ENCODE results near the gene SMIM8. TPM values are rescaled to one million over a fixed set of nuclear protein-coding genes. Genes with fewer than 3 reads are reported as not detected.

The SMIM8 gene
- total RNA-seq, 2 experiments from 2014 or later = 5.4 TPM

DNA sequence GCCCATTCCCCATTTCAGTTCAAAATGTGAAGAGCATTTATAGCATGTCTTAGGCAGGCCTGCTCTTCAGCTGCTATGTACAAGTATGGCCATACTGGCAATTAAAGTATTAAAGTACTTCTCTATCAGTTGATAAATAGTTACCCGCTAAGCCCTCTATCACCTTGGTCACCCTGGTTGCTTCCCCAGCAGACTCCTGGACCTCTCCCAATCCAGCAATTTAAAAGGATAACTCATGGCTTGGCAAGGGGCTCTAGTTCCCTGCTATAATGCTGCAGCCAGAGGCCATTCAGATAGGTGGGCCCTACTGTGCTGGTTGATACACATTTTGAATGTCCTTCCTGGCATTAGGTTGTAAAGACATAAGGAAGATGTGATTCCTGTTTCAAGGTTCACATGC is 29.2 kb downstream of the SMIM8 start:
- Histone ChIP-seq H3K4me1 (ENCODE audit: insufficient read depth, low read length) (no peaks in the 10 kb centered on the region), H3K27me3 (ENCODE audit: control insufficient read depth in 1 of 2, insufficient read depth in 2 of 2, low read length in 2 of 2) (no peaks in the 10 kb centered on the region), H3K36me3 (ENCODE audit: insufficient read depth, low read length) (no peaks in the 10 kb centered on the region), H3K4me3 (ENCODE audit: low read length) (no peak overlapping the region), H3K27ac (ENCODE audit: low read depth in 1 of 2, low read length in 2 of 2) (no peak overlapping the region), H3K9me3 (ENCODE audit: control insufficient read depth in 1 of 2, insufficient read depth in 1 of 2, low read length in 2 of 2) (no peaks in the 10 kb centered on the region)
- ChIA-PET POLR2A (no interaction called here), CTCF (no interaction called here)
- TF ChIP-seq, protein P1, sequence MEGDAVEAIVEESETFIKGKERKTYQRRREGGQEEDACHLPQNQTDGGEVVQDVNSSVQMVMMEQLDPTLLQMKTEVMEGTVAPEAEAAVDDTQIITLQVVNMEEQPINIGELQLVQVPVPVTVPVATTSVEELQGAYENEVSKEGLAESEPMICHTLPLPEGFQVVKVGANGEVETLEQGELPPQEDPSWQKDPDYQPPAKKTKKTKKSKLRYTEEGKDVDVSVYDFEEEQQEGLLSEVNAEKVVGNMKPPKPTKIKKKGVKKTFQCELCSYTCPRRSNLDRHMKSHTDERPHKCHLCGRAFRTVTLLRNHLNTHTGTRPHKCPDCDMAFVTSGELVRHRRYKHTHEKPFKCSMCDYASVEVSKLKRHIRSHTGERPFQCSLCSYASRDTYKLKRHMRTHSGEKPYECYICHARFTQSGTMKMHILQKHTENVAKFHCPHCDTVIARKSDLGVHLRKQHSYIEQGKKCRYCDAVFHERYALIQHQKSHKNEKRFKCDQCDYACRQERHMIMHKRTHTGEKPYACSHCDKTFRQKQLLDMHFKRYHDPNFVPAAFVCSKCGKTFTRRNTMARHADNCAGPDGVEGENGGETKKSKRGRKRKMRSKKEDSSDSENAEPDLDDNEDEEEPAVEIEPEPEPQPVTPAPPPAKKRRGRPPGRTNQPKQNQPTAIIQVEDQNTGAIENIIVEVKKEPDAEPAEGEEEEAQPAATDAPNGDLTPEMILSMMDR (IDR thresholded peaks at IDR 0.05) = no peak
- H3K27ac Mint-ChIP-seq = no peak overlapping the region
- DNase-seq (no peak), ATAC-seq (ENCODE audit: poor library complexity) (no peak)
- H3K4me1 Mint-ChIP-seq (ENCODE audit: low read depth) = no peaks in the 10 kb centered on the region
- no peaks in the 10 kb centered on the region for H3K9me3 Mint-ChIP-seq
- intact Hi-C loops (cut with DNase I, micrococcal nuclease) = no loop called here
- peaks cover under 1% of the 10 kb centered on the region for H3K36me3 Mint-ChIP-seq (ENCODE audit: low read depth)
- H3K27me3 Mint-ChIP-seq = no peaks in the 10 kb centered on the region
- no peak overlapping the region for H3K4me3 Mint-ChIP-seq

DNA sequence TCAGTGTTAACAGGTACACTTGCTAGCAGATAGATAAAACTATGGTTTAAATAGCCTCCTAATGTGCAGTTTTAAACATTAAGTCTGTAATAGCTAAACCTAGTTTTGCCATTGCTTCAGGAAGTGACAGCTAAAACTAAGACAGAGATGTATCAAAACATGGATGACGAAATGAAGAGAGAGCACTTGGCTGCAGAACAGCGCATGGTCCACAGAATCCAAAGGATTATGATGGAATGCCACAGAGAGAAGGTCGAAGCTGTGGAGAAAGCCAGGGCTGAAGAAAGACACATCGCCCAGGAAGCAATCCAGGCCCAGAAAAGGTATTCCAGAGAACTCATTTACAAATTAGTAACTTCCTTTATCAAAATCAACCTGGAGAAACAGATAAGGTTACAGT is 33.8 kb downstream of the SMIM8 start:
- no peaks in the 10 kb centered on the region for H3K4me1 ChIP-seq (ENCODE audit: insufficient read depth, low read length)
- no peak overlapping the region for H3K4me3 Mint-ChIP-seq
- no peaks in the 10 kb centered on the region for H3K4me1 Mint-ChIP-seq (ENCODE audit: low read depth)
- H3K4me3 ChIP-seq (ENCODE audit: low read length) = no peak overlapping the region
- intact Hi-C loops (cut with DNase I, micrococcal nuclease) = no loop called here
- peaks cover 4% of the 10 kb centered on the region for H3K36me3 Mint-ChIP-seq (ENCODE audit: low read depth)
- H3K9me3 Mint-ChIP-seq = no peaks in the 10 kb centered on the region
- no peak overlapping the region for H3K27ac Mint-ChIP-seq
- ChIA-PET POLR2A (no interaction called here), CTCF (no interaction called here)
- no peaks in the 10 kb centered on the region for H3K27me3 Mint-ChIP-seq
- H3K36me3 ChIP-seq (ENCODE audit: insufficient read depth, low read length) = no peaks in the 10 kb centered on the region
- H3K9me3 ChIP-seq (ENCODE audit: control insufficient read depth in 1 of 2, insufficient read depth in 1 of 2, low read length in 2 of 2) = no peaks in the 10 kb centered on the region
- H3K27ac ChIP-seq (ENCODE audit: low read depth in 1 of 2, low read length in 2 of 2) = no peak overlapping the region
- TF ChIP-seq, protein P1 (IDR thresholded peaks at IDR 0.05) = no peak
- no peaks in the 10 kb centered on the region for H3K27me3 ChIP-seq (ENCODE audit: control insufficient read depth in 1 of 2, insufficient read depth in 2 of 2, low read length in 2 of 2)
- ATAC-seq (ENCODE audit: poor library complexity) = no peak
- no peak for DNase-seq

GRCh38 chr6:87357479-87358196 is 35.2 kb downstream of the SMIM8 start:
- H3K9me3 Mint-ChIP-seq = no peaks in the 10 kb centered on the region
- TF ChIP-seq, protein P1 (IDR thresholded peaks at IDR 0.05) = no peak
- H3K27me3 Mint-ChIP-seq = no peaks in the 10 kb centered on the region
- intact Hi-C loops (cut with DNase I, micrococcal nuclease) = no loop called here
- H3K4me1 Mint-ChIP-seq (ENCODE audit: low read depth) = no peaks in the 10 kb centered on the region
- ATAC-seq (ENCODE audit: poor library complexity) (no peak), DNase-seq (no peak)
- CTCF ChIA-PET = interaction anchor here (0.6 kb wide), 1 partner anchor 143 kb away, joined by 3 read pairs; no protein-coding TSS in a partner anchor
- H3K36me3 Mint-ChIP-seq (ENCODE audit: low read depth) = peaks cover 9% of the 10 kb centered on the region
- Histone ChIP-seq H3K4me3 (ENCODE audit: low read length) (no peak overlapping the region), H3K36me3 (ENCODE audit: insufficient read depth, low read length) (no peaks in the 10 kb centered on the region), H3K9me3 (ENCODE audit: control insufficient read depth in 1 of 2, insufficient read depth in 1 of 2, low read length in 2 of 2) (no peaks in the 10 kb centered on the region), H3K4me1 (ENCODE audit: insufficient read depth, low read length) (no peaks in the 10 kb centered on the region), H3K27ac (ENCODE audit: low read depth in 1 of 2, low read length in 2 of 2) (no peak overlapping the region), H3K27me3 (ENCODE audit: control insufficient read depth in 1 of 2, insufficient read depth in 2 of 2, low read length in 2 of 2) (no peaks in the 10 kb centered on the region)
- no peak overlapping the region for H3K27ac Mint-ChIP-seq
- POLR2A ChIA-PET = no interaction called here
- no peak overlapping the region for H3K4me3 Mint-ChIP-seq

Data from CD4-positive, alpha-beta T cell (primary cell).